EL (cell line): ENCODE measurements around the gene POLR3G.

Experiments
- DNase-seq: peaks from one replicate; pipeline ENCODE4 v3.0.0-alpha.2; 2016

The POLR3G gene

DNA sequence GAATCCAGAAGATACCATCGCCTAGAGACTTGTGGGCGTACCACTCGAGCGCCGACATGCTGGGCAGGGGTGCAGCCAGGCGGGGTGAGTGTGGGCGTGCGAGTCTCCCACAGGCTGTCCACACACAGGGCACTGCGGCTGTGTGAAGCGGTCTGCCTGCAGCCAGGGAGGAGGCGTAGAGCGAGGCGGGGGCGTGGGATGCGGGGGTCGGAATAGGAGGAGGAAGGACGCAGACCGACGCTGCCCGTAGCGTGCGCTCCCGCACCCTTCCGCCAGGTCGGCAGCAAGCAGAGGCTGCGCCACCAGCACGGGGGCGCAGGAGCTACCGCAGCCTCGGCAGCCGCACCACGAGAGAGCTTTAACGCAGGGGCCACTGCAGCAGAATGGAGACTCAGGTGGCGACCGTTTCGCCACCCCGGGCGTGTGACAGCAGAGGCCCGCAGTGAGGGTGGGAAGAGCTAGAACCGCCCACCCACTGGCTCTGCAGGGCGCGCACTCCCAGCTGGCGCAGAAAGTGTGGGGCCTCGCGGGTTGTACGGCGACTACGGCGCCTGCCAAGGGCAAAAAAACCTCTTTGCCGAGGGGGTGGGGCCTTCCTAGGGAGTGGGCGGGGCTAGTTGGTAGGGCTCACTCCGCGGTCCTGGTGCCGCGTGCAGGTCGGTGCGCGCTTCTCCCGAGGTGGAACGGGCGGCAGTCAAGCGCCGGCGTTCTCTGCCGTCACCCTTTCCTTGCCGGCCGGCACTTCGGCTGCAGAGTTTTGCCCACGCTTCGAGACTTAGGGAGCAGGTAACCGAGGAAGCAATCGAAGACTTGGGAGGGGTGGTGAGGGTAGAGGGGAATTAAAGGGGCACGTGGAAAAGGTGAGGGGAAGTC lies at the start of gene POLR3G, which contains the start of gene MBLAC2:
Gene POLR3G (plus strand): TSS at position 630 of the 873 bp plus-strand sequence. CDS start 10,704 bp downstream, outside the sequence.
Gene MBLAC2 (minus strand): TSS at position 537 of the 873 bp plus-strand sequence. CDS start 479 bp downstream, at position 58.
- peak; percentile 92 for DNase-seq

DNA sequence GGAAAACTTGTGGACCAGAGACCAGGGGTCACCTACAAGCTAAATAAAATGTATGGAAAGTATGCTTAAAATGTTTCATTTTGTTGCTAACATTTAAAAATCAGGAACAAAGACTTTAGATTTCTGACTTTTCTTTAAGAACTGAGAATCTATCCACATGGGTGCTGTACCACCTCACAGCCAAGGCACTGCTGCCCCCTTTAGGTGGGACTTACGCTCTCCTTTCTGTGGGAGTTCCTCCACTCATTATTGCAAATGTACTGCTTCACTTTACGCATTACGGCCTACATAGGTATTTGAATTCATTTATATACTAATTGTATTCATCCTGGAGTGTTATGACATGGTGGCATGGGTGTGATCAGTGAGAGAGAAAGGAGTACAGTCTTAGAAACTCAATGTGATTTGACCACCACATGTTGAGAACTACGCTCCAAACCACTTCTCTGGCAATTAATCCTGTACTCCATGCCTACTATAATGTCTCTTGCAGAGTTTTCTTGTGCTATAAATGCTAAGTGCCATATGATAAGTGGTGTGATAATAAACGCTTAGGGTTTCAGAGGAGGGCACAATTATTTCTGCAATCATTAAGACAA lies 40.4 kb upstream of the POLR3G start:
- peak; percentile 46 for DNase-seq

DNA sequence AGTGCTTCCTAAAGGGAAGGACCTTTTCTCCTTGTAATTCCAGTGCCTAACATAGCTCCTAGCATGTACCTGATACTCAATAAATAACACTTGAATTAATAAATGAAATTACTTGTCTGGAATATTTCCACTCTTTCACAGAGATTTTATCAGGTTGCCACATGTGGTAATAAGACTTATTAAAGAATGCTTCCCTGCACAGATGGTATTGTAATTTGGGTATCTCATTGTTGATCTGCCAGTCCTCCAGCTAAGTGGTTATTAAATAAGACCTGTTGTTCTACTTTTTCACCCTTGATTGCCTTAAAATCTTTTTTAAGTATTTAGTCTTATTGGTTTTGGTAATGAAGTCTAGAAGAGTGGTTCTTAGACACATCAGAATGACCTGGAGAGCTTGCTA lies 37.0 kb upstream of the POLR3G start:
- no peak for DNase-seq

GRCh38 chr5:90438100-90438499 lies 36.6 kb upstream of the POLR3G start:
- DNase-seq = no peak

GRCh38 chr5:90440644-90441043 lies 34.0 kb upstream of the POLR3G start:
- DNase-seq = no peak

DNA sequence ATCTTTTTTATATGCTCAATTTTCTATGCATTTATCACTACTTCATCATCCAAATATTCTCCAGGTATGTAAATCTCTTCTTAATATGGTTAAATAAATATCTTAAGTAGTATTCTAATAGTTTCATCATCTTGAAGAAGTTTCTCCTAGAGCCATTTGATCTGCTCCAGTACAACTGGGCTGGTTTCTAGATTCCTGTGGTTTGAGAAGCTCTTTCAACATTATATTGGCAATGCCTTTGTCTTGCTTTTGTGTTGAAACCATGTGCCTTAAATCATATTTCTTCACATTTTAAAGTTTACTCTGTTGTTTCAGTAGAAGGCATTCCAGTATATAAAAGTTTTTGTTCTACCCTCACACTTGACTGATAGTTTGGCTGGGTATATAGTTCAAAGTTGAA lies 27.7 kb upstream of the POLR3G start:
- peak; percentile 6 for DNase-seq

DNA sequence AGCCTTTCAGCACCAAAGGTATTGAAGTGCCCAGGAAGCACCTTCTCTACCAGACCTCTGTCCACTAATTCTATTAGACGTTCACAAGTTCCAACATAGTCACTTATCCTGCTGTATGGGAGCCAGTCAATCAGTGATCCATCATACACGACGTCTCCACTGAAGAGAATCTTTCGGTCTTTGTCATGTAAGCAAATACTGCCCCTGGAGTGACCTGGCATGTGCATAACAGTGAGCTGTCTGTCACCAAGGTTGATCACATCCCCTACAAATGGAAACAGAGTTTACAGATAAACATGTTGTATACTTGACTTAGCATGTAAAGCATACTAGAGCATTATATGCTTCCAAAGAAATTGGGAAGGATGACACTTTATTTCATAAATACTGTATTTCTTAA lies 13.4 kb upstream of the POLR3G start:
- DNase-seq = no peak

DNA sequence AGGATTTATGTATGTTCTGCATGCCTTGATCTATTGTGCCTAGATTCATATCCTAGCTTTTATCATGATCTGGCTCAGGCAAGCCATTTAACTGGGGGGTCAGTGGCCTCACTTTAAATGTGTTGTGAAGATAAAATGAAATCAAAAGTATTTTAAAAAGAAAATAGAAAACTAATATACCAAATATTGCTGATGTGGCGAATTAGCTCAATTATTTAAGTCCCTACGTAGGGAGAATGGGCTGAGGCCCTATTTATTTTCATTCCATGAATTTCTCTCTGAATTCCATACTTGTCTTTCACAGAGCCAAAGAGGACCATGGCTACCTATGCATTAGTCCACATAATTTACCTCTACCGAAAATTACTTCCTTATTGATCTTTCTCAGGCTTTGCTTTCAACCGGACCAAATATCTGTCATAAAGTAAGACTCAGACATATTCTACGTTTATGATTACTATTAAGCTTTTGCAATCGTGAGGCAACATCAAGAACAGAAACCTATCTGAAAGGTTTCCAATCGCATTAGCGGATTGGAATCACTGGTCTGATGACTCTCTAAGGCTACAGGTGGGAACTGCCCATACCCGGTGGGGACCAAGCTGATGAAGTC lies 1.8 kb upstream of the POLR3G start:
- no peak for DNase-seq

DNA sequence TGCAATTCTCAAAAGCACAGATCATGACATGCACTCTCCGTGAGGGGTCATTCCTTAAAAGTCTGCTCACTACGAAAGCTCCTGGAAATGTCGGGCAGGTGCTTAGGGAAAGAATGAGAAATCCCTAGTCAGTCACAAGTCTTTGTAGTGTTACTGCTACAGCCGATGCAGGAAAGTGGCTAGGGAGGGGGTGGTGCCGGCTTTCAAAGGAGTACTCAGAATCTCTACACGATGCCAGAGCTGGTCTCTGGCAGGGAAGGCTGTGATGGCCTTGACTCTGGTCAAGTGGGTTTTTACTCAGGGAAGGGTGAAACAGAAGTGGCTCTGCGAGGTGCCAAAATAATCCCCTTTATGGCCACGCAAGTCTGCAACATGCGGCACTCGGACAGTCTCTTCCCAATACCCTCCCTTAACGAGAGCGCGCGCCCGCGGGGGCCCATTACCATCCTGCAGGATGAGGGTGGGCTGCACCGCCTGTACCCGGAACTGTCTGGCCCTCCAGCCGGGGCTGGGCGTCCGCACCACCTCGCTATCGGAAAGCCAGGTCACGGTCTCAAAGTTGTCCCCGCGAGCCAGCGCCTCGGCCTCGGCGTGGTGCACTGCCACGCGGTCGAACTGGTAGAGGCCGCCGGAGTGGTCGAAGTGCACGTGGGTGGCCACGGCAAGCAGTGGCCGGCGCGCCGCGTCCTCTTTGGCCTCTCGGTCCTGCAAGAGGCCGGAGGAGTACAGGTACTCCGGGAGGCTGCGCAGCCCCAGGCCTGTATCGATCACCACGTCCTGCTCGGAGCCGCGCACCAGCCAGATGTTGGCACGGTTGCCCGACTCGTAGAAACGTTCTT lies 1.0 kb upstream of the POLR3G start:
- DNase-seq = peak; percentile 33

DNA sequence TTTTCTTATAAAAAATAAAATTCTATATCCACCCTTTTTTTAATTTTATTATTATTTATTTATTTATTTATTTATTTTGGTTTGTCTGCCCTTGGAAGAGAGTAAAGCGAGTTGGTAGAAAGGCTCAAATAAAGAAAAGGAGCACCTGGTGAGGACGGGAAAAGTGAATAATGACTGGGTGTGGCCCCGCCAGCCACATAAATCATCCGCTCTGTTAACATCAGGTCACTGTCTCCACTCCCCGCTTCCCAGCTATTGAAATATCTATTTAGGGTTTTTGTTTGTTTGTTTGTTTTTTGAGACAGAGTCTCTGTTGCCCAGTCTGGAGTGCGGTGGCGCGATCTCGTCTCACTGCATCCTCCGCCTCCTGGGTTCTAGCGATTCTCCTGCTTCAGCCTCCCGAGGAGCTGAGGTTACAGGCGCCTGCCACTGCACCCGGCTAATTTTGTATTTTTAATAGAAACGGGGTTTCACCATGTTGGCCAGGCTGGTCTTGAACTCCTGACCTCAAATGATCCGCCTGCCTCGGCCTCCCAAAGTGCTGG lies 844 bp downstream of the POLR3G start:
- DNase-seq = no peak

- no peak for DNase-seq
These were observed 1.7 kb downstream of the POLR3G start for GRCh38 chr5:90476391-90476790.

DNA sequence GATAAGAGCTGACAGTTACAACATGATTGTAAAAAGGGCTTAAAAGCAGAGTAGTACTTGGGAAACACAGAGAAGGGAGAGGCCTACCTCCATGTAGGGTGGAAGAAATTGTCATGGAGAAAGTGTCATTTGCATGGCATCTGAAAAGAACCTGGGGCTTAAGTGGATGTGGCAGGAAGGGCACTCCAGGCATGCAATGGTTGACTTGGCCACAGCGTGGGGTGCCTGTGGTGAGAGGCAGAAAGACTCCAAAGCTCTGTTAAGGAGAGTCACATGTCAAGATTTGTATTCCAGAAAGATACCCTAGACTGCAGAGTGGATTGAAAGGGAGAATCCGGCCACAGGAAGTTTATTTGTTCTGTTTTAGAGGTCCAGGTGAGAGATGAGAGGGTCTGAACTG lies 2.4 kb downstream of the POLR3G start:
- peak; percentile 32 for DNase-seq

DNA sequence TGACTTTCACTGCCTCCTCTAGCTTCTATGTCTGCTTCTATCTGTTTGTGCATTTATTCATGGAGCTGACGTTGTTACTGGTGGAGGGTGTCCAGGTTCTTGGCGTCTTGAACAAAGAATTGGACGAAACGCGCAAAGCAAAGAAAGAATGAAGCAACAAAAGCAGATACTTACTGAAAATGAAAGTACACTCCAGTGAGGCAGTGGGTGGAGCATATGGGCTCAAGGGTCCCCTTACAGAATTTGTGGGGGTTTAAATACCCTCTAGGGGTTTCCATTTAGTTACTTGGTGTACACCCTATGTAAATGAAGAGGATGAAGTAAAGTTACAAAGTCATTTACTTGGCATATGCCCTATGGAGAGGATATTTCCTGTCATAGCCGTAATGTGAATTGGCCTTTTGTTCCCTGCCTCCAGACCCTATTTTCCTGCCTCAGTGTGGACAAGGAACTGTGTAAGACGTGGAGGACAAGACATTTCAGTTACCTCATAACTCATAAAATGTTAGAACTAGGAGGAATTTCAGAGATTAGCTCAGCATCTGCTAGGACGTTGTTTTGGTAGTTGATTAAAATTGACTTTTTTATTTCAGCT lies 3.1 kb downstream of the POLR3G start:
- DNase-seq = no peak

DNA sequence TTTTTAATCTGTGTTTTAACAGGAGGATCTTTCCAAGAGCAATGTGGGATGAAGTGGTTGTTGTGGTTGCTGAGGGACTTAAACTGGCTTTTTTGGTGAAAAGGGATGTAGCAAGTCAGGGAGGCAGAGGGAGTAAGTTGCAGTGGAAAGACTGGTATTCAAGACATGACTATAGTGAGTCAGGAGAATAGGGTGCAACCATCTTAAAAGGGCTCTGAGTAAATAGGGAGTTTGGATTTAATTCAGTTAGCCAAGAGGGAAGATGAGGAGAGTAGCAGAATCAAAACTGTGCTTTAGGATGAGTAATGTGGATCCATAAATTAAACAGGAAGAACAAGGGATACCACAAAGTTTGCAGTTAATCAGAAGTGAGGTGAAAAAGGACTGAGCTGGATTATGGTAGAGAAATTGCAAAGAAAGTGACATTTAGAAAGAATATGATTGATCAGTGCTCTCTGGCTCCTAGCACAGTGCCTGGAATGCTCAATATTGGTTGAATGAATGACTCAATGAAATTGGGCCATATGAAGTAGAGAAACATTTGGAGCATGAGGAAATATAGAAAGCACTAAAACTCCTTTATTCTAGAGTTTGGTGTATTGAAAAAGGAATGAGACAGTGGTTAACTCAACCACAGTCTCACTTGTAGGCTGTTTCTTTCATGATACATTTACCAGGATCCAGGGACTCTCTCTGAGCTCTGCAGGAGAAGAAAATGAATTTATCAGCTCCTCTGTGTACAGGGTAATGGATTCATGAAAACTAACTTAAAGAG lies 5.1 kb downstream of the POLR3G start:
- peak; percentile 50 for DNase-seq

DNA sequence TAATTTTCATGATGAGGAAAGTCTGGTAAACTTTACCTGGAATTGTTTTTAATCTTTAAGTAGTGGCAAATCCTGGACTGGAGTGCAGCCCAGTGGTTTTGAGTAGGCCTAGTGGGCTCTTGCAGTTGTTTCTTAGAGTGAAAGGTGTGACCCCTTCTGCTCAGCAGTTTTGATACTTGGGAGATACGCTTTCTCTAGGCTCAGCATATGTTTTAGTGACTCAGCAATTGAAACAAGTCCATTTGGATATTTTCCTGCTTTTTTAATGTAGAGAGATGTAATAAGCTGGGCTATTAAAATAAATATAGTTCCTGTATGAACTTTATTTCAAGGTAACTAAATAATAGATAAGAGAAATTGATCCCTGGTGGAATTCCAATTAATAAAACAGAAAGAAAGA lies 6.0 kb downstream of the POLR3G start:
- DNase-seq = no peak

- peak; percentile 60 for DNase-seq
These were observed 8.5 kb downstream of the POLR3G start for GRCh38 chr5:90483206-90483605.

- peak; percentile 69 for DNase-seq
These were observed 9.9 kb downstream of the POLR3G start for GRCh38 chr5:90484540-90484939.

- DNase-seq = peak; percentile 85
These were observed 14.1 kb downstream of the POLR3G start for GRCh38 chr5:90488791-90489190.

DNA sequence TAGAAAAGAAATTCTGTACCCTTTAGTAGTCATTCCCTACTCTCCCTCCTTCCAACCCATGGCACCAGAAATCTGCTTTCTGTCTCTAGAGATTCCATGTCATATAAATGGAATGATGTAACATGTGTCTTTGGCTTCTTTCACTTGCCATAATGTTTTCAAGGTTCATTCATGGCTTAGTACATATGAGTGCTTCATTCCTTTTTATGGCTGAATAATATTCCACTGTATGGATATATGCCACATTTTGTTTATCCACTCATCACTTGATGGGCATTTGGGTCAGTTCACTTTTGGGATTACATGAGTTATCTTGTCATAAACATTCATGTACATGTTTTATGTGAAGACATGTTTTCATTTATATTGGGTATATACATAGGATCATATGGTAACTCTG lies 19.4 kb downstream of the POLR3G start:
- no peak for DNase-seq

DNA sequence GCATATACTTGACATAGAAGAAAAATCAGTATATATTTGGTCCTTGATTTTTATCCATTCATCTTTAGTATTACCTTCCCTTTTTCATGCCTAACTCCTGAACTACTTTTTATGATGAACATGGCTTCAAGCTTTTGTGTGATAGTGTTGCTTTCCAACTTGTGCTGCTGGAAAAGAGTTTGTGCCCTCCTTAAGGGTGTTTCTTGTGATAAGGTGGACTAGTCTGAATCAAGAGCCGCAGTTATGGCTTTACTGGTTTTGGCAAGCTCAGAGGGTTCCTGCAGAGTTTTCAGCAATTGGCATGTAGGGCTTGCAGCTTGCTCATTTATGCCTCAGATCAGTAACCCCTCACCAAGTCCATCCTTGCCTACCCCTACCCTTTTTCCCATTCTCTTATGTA lies 20.5 kb downstream of the POLR3G start:
- DNase-seq = no peak

DNA sequence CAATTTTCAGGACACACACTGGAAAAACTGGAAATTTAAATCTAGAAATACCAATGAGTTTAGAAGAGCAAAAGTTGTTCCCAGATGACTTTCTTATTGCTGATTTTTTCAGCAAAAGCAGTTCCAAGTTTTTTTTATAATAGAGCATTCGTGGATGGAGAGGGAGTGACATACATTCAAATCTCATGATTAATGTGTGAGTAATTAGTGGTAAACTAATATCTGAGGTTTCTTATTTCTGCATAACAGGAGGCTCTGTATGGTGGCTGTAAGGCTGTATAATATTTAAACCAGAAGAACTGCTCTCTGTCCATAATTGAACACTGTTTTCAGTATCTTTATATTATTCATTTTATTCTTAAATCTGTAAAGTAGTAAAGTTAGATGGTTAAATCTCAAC lies 28.9 kb downstream of the POLR3G start:
- DNase-seq = peak; percentile 17
